ENCODE data around the gene ANGPT4. TPM values are rescaled to one million over a fixed set of nuclear protein-coding genes. Genes with fewer than 3 reads are reported as not detected.

ANGPT4 gene
- total and polyA plus RNA-seq, 9 of the 15 experiments (the other 6 are each of a cell fraction or from before 2014, with no cell fraction given): not detected

DNA sequence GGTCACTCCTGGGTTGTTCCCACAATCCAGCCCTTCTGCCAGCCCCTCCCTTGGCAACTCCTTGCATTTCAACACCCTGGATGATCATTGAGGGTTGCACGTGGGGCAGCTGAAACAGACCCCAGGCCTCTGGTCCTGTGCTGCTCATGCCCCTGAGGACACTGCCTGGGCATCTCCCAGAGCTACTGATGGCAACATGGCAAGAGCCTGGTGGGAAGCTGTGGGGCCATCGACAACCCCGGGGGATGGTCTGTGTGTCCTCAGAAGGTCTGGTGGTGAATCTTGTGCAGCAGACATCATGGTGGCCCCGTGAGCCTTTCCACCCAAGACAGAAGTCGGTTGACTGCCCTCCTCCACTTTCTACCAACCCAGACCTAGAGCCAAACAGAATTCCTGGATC lies 4.9 kb upstream of the ANGPT4 start:
- Histone ChIP-seq H2AFZ (ENCODE audit: low read depth, low read length) (no peak overlapping the region), H3K36me3 (ENCODE audit: control insufficient read depth, insufficient read depth, low read length) (no peaks in the 10 kb centered on the region), H3K4me3 (no peak overlapping the region), H3K9me3 (replicated peaks; ENCODE audit: control insufficient read depth, insufficient read depth, low read depth, low read length) (no peaks in the 10 kb centered on the region), H3K27me3 (ENCODE audit: control insufficient read depth in 2 of 2, insufficient read depth in 2 of 2, low read length in 2 of 2) (peaks cover 0 to 32% of the 10 kb centered on the region in 2 experiments; a peak in 2 of 5 replicates), H3K79me2 (ENCODE audit: control insufficient read depth, insufficient read depth, low read length) (no peaks in the 10 kb centered on the region), H3K9ac (ENCODE audit: insufficient read depth in 1 of 2, low read depth in 2 of 2, low read length in 2 of 2) (no peak overlapping the region), H3K4me2 (ENCODE audit: insufficient read depth, low read length) (no peak overlapping the region), H4K20me1 (replicated peaks; ENCODE audit: control insufficient read depth, insufficient read depth, low read length) (no peaks in the 10 kb centered on the region), H3K9me1 (ENCODE audit: control insufficient read depth, insufficient read depth, low read length) (no peaks in the 10 kb centered on the region), H3K27ac (ENCODE audit: extremely low read depth, low read depth, low read length) (no peak overlapping the region), H3K4me1 (replicated peaks in 1 of 2; ENCODE audit: control insufficient read depth in 2 of 2, insufficient read depth in 2 of 2, low read length in 2 of 2) (no peaks in the 10 kb centered on the region; a peak in 1 of 5 replicates)
- ATAC-seq: no peak
- no TSS peak for BruUV-seq (replicated peaks)
- no peak for DNase-seq (ENCODE audit: extremely low read depth in 1 of 4, low spot score in 3 of 4)
- ChIA-PET POLR2A (no interaction called here), CTCF (ENCODE audit: low intra/inter-chr PET ratio) (no interaction called here)
- 10% methylated on average over 3 of the region's 5 CpGs for WGBS (ENCODE audit: insufficient coverage, low coverage, missing lambda C conversion rate)
- FAIRE-seq: no peak
- in situ Hi-C loops (cut with MboI): no loop called here
- intact Hi-C loops (cut with micrococcal nuclease): no loop called here
- TF ChIP-seq NUFIP1 (IDR thresholded peaks at IDR 0.05; ENCODE audit: partially characterized antibody) (no peak), ATF3 (IDR thresholded peaks at IDR 0.05) (no peak), ATF3 (CRISPR knock-in tag; conservative IDR thresholded peaks at IDR 0.05) (no peak), NFXL1 (CRISPR knock-in tag; IDR thresholded peaks at IDR 0.05) (no peak), TFAM (CRISPR knock-in tag; conservative IDR thresholded peaks at IDR 0.05) (no peak), STAG1 (CRISPR knock-in tag; IDR thresholded peaks at IDR 0.05; ENCODE audit: borderline replicate concordance) (no peak), DIDO1 (tag; IDR thresholded peaks at IDR 0.05; ENCODE audit: low read depth) (no peak), HSF4 (CRISPR knock-in tag; IDR thresholded peaks at IDR 0.05; ENCODE audit: borderline replicate concordance) (no peak), CBX8 (IDR thresholded peaks at IDR 0.05; ENCODE audit: borderline replicate concordance, extremely low read depth, low read depth, low read length, poor library complexity, severe bottlenecking) (no peak), POU5F1 (IDR thresholded peaks at IDR 0.05; ENCODE audit: borderline replicate concordance, low read depth, low read length, partially characterized antibody) (no peak), ZNF77 (CRISPR knock-in tag; IDR thresholded peaks at IDR 0.05) (no peak), MTA3 (IDR thresholded peaks at IDR 0.05; ENCODE audit: borderline replicate concordance) (no peak), ZNF764 (CRISPR knock-in tag; IDR thresholded peaks at IDR 0.05; ENCODE audit: low read depth) (no peak), ZNF717 (CRISPR knock-in tag; IDR thresholded peaks at IDR 0.05) (no peak), RBM17 (IDR thresholded peaks at IDR 0.05; ENCODE audit: borderline replicate concordance, low read depth, low read length) (no peak), XRCC5 (IDR thresholded peaks at IDR 0.05; ENCODE audit: low read depth, low read length) (no peak), KDM4B (IDR thresholded peaks at IDR 0.05; ENCODE audit: borderline replicate concordance in 2 of 2, low read depth in 1 of 2) (no peak), HMG20A (CRISPR knock-in tag; conservative IDR thresholded peaks at IDR 0.05) (no peak)
- TF ChIP-seq, protein P1, sequence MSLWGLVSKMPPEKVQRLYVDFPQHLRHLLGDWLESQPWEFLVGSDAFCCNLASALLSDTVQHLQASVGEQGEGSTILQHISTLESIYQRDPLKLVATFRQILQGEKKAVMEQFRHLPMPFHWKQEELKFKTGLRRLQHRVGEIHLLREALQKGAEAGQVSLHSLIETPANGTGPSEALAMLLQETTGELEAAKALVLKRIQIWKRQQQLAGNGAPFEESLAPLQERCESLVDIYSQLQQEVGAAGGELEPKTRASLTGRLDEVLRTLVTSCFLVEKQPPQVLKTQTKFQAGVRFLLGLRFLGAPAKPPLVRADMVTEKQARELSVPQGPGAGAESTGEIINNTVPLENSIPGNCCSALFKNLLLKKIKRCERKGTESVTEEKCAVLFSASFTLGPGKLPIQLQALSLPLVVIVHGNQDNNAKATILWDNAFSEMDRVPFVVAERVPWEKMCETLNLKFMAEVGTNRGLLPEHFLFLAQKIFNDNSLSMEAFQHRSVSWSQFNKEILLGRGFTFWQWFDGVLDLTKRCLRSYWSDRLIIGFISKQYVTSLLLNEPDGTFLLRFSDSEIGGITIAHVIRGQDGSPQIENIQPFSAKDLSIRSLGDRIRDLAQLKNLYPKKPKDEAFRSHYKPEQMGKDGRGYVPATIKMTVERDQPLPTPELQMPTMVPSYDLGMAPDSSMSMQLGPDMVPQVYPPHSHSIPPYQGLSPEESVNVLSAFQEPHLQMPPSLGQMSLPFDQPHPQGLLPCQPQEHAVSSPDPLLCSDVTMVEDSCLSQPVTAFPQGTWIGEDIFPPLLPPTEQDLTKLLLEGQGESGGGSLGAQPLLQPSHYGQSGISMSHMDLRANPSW (CRISPR knock-in tag; IDR thresholded peaks at IDR 0.05): no peak
- TF ChIP-seq, protein P2, sequence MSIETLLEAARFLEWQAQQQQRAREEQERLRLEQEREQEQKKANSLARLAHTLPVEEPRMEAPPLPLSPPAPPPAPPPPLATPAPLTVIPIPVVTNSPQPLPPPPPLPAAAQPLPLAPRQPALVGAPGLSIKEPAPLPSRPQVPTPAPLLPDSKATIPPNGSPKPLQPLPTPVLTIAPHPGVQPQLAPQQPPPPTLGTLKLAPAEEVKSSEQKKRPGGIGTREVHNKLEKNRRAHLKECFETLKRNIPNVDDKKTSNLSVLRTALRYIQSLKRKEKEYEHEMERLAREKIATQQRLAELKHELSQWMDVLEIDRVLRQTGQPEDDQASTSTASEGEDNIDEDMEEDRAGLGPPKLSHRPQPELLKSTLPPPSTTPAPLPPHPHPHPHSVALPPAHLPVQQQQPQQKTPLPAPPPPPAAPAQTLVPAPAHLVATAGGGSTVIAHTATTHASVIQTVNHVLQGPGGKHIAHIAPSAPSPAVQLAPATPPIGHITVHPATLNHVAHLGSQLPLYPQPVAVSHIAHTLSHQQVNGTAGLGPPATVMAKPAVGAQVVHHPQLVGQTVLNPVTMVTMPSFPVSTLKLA (conservative IDR thresholded peaks at IDR 0.05): no peak

All from K562 (cell line).